ENCODE results near the gene IGF2R. TPM values are rescaled to one million over a fixed set of nuclear protein-coding genes. Genes with fewer than 3 reads are reported as not detected.
"Not testable (repeated sequence)": the region's sequence is repeated elsewhere in the genome, so short reads cannot be mapped to it uniquely, and the experiment has no call there.

Gene IGF2R
- polyA plus RNA-seq, 1 donor (not counting 4 experiments of a cell fraction or from before 2014, with no cell fraction given) = 40.9 TPM

DNA sequence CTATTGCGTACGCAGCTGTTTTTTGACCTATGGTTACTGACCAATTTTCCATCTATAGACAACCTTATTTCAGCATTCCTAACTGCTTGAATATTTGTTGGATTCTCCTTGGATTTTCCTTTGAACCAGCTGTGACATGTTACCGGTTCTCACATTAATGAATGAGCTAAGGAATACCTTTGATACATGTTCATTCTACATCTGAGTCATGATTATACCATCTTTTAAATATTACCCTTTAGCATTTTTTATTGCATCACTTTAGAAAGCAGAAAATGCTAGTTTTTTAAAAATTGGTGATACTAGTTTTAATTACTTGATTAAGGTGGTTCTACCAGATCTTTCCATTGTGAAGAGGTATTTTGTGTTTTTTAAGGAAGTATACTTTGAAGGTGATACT is 1.9 kb upstream of the IGF2R start:
- peak overlapping the region; percentile 58 for H3K9ac ChIP-seq (ENCODE audit: control insufficient read depth, extremely low read depth, insufficient read depth, low read length)
- peak overlapping the region in 1 of 3 experiments; percentile 16 for H3K4me3 ChIP-seq (ENCODE audit: control insufficient read depth in 2 of 3, extremely low read depth in 1 of 3, insufficient read depth in 2 of 3, low read depth in 1 of 3, low read length in 3 of 3)
- no peaks in the 10 kb centered on the region for H4K20me1 ChIP-seq (ENCODE audit: control insufficient read depth, extremely low read depth, insufficient read depth, low read length)
- H3K9me3 ChIP-seq (ENCODE audit: control insufficient read depth, low read depth, low read length) = no peaks in the 10 kb centered on the region
- no peaks in the 10 kb centered on the region for H3K36me3 ChIP-seq (ENCODE audit: control insufficient read depth in 2 of 2, extremely low read depth in 1 of 2, insufficient read depth in 2 of 2, low read length in 2 of 2)
- no peaks in the 10 kb centered on the region for H3K9me1 ChIP-seq (ENCODE audit: control insufficient read depth, extremely low read depth, insufficient read depth, low read length)
- peaks cover 38% of the 10 kb centered on the region for H3K4me1 ChIP-seq (ENCODE audit: control insufficient read depth, extremely low read depth, insufficient read depth, low read length)
- peak overlapping the region; percentile 97 for H3K27ac ChIP-seq (ENCODE audit: control insufficient read depth, insufficient read depth, low read length)
- peak overlapping the region; percentile 76 for H3K4me2 ChIP-seq (ENCODE audit: control insufficient read depth, extremely low read depth, insufficient read depth, low read depth, low read length)
- DNase-seq (ENCODE audit: low read depth, low spot score) = peak; percentile 80
- no peaks in the 10 kb centered on the region for H3K27me3 ChIP-seq (ENCODE audit: control insufficient read depth, extremely low read depth, insufficient read depth, low read length)
- no peak overlapping the region for H2AFZ ChIP-seq (ENCODE audit: control insufficient read depth, low read length)
- H3K79me2 ChIP-seq (ENCODE audit: control insufficient read depth, insufficient read depth, low read length) = peaks cover 27% of the 10 kb centered on the region
- peak; percentile 87 for FAIRE-seq
- TF ChIP-seq, protein P1, sequence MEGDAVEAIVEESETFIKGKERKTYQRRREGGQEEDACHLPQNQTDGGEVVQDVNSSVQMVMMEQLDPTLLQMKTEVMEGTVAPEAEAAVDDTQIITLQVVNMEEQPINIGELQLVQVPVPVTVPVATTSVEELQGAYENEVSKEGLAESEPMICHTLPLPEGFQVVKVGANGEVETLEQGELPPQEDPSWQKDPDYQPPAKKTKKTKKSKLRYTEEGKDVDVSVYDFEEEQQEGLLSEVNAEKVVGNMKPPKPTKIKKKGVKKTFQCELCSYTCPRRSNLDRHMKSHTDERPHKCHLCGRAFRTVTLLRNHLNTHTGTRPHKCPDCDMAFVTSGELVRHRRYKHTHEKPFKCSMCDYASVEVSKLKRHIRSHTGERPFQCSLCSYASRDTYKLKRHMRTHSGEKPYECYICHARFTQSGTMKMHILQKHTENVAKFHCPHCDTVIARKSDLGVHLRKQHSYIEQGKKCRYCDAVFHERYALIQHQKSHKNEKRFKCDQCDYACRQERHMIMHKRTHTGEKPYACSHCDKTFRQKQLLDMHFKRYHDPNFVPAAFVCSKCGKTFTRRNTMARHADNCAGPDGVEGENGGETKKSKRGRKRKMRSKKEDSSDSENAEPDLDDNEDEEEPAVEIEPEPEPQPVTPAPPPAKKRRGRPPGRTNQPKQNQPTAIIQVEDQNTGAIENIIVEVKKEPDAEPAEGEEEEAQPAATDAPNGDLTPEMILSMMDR (optimal IDR thresholded peaks at IDR 0.05 in 1 of 3, IDR thresholded peaks at IDR 0.05 in 1 of 3, conservative IDR thresholded peaks at IDR 0.05 in 1 of 3; ENCODE audit: extremely low read depth in 1 of 3, insufficient read depth in 2 of 3, low read length in 3 of 3) = no peak
- TF ChIP-seq EZH2 (IDR thresholded peaks at IDR 0.05; ENCODE audit: low read length) = no peak
- dilution Hi-C loops (cut with MboI; ENCODE audit: extremely low pct_ligation_motif_present, low sequenced_read_pairs) = no loop called here

- H3K27me3 ChIP-seq (ENCODE audit: control insufficient read depth, extremely low read depth, insufficient read depth, low read length); dilution Hi-C loops (cut with MboI; ENCODE audit: extremely low pct_ligation_motif_present, low sequenced_read_pairs); H3K9me1 ChIP-seq (ENCODE audit: control insufficient read depth, extremely low read depth, insufficient read depth, low read length); H4K20me1 ChIP-seq (ENCODE audit: control insufficient read depth, extremely low read depth, insufficient read depth, low read length); H2AFZ ChIP-seq (ENCODE audit: control insufficient read depth, low read length); FAIRE-seq; DNase-seq (ENCODE audit: low read depth, low spot score); H3K36me3 ChIP-seq (ENCODE audit: control insufficient read depth in 2 of 2, extremely low read depth in 1 of 2, insufficient read depth in 2 of 2, low read length in 2 of 2); H3K9me3 ChIP-seq (ENCODE audit: control insufficient read depth, low read depth, low read length): not testable (repeated sequence)
- Histone ChIP-seq H3K9ac (ENCODE audit: control insufficient read depth, extremely low read depth, insufficient read depth, low read length) (peak overlapping the region; percentile 84), H3K27ac (ENCODE audit: control insufficient read depth, insufficient read depth, low read length) (peak overlapping the region; percentile 97), H3K4me2 (ENCODE audit: control insufficient read depth, extremely low read depth, insufficient read depth, low read depth, low read length) (peak overlapping the region; percentile 88), H3K4me3 (ENCODE audit: control insufficient read depth in 2 of 3, extremely low read depth in 1 of 3, insufficient read depth in 2 of 3, low read depth in 1 of 3, low read length in 3 of 3) (peak overlapping the region in 1 of 3 experiments; percentile 69), H3K4me1 (ENCODE audit: control insufficient read depth, extremely low read depth, insufficient read depth, low read length) (peaks cover 37% of the 10 kb centered on the region), H3K79me2 (ENCODE audit: control insufficient read depth, insufficient read depth, low read length) (peaks cover 34% of the 10 kb centered on the region)
Measured at GRCh38 chr6:159967621-159968020, 1.3 kb upstream of the IGF2R start.

Data from keratinocyte (primary cell).